K562 (cell line): ENCODE data around the gene BDH2. TPM values are rescaled to one million over a fixed set of nuclear protein-coding genes. Genes with fewer than 3 reads are reported as not detected.

Experiments
- MCM5 ChIP-seq: fragments of 450-650 bp; IDR thresholded peaks from 2 replicates; pipeline ENCODE4 v1.6.1; 2016; ENCODE audit warnings: low read depth
- MTF1 ChIP-seq: fragments of 250-450 bp; sonication (Bioruptor Pico); IDR thresholded peaks from 2 replicates; pipeline ENCODE4 v1.9.0; 2021; ENCODE audit warnings: moderate library complexity, mild to moderate bottlenecking, inconsistent platforms, borderline replicate concordance
- NR2F6 ChIP-seq: fragments of 450-650 bp; formaldehyde crosslinking; IDR thresholded peaks from 2 replicates; pipeline ENCODE4 v1.4.0; 2020; ENCODE audit warnings: mild to moderate bottlenecking
- PML ChIP-seq: IDR thresholded peaks from 2 replicates; pipeline ENCODE4 v1.6.1; 2012; ENCODE audit warnings: low read length, inconsistent platforms
- RBM22 ChIP-seq: fragments of 200-400 bp; formaldehyde crosslinking; IDR thresholded peaks from 2 replicates; pipeline ENCODE4 v1.6.1; 2018; ENCODE audit warnings: low read length, low read depth; ENCODE audit not compliant: poor library complexity, severe bottlenecking
- ZNF133 ChIP-seq: fragments of 250-450 bp; sonication (Bioruptor Pico); IDR thresholded peaks from 2 replicates; pipeline ENCODE4 v1.4.0; 2020; ENCODE audit warnings: mild to moderate bottlenecking
- polyA plus RNA-seq, 8 experiments: library from polyadenylated mRNA; depleted of rRNA in 4 of 8; stranded (reverse) in 5 of 8; unstranded in 3 of 8; fragments of >200 nt; fragmentation: Nextera tagmentation in 2 of 8; fragmentation: Illumina TruSeq in 1 of 8; extraction: Ambion mirVana in 2 of 8; extraction: Trizol in 1 of 8; gene quantifications; 2 replicates each; pipeline versions ENCODE4 v1.2.1 to v1.2.3, GENCODE V29; 2011 to 2014; ENCODE audit warnings: inconsistent platforms in 1 of 8, missing spikeins in 1 of 8
- total RNA-seq, 7 experiments: library from RNA; depleted of rRNA in 6 of 7; stranded (reverse); fragments of >200 nt in 6 of 7; fragmentation: Illumina TruSeq in 2 of 7; extraction: Trizol in 2 of 7; gene quantifications; 2 replicates each; pipeline versions ENCODE4 v1.2.1 to v1.2.3, GENCODE V29; 2011 to 2021; ENCODE audit warnings: low replicate concordance in 1 of 7
- TF ChIP-seq, protein P1 (sequence below), 2 experiments: fragments of 450-650 bp; formaldehyde crosslinking in 1 of 2; IDR thresholded peaks; 2 replicates each; pipeline versions ENCODE4 v1.4.0 to v1.6.1; 2014 to 2020; ENCODE audit warnings: mild to moderate bottlenecking in 2 of 2, borderline replicate concordance in 1 of 2, low read depth in 1 of 2
- TF ChIP-seq, protein P2 (sequence below), 2 experiments: fragments of 250-450 bp in 1 of 2; fragments of 450-650 bp in 1 of 2; sonication (Bioruptor Pico) in 1 of 2; IDR thresholded peaks; 2 replicates each; pipeline versions ENCODE4 v1.6.1 to v1.8.0; 2016 to 2021; ENCODE audit warnings: mild to moderate bottlenecking in 2 of 2, moderate library complexity in 2 of 2, missing compliant biosample characterization in 1 of 2, missing genetic modification characterization in 1 of 2
- TF ChIP-seq, protein P3 (sequence below), 2 experiments: fragments of 450-650 bp in 1 of 2; sonication (generic) in 1 of 2; formaldehyde crosslinking; conservative IDR thresholded peaks; 2 replicates each; pipeline versions ENCODE4 v1.4.0 to v1.8.1; 2020 to 2022; ENCODE audit warnings: mild to moderate bottlenecking in 1 of 2, missing genetic modification reagents in 1 of 2

BDH2 gene
- total and polyA plus RNA-seq, 9 of the 15 experiments (the other 6 are each of a cell fraction or from before 2014, with no cell fraction given) = 4.9 to 17.9 (median 9.1) TPM

DNA sequence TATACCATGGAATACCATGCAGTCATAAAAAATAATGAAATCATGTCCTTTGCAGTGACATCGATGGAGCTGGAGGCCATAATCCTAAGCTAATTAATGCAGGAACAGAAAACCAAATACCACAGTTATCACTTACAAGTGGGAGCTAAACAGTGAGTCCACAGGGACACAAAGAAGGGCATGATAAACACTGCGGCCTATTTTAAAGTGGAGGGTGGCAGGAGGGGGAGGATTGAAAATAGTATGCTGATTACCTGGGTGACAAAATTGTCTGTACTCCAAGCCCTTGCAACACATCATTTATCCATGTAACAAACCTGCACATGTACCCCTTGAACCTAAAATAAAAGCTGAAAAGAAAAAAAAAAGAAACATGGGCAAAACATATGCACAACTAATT lies 63.5 kb downstream of the BDH2 start (continued):
- TF ChIP-seq, protein P1, sequence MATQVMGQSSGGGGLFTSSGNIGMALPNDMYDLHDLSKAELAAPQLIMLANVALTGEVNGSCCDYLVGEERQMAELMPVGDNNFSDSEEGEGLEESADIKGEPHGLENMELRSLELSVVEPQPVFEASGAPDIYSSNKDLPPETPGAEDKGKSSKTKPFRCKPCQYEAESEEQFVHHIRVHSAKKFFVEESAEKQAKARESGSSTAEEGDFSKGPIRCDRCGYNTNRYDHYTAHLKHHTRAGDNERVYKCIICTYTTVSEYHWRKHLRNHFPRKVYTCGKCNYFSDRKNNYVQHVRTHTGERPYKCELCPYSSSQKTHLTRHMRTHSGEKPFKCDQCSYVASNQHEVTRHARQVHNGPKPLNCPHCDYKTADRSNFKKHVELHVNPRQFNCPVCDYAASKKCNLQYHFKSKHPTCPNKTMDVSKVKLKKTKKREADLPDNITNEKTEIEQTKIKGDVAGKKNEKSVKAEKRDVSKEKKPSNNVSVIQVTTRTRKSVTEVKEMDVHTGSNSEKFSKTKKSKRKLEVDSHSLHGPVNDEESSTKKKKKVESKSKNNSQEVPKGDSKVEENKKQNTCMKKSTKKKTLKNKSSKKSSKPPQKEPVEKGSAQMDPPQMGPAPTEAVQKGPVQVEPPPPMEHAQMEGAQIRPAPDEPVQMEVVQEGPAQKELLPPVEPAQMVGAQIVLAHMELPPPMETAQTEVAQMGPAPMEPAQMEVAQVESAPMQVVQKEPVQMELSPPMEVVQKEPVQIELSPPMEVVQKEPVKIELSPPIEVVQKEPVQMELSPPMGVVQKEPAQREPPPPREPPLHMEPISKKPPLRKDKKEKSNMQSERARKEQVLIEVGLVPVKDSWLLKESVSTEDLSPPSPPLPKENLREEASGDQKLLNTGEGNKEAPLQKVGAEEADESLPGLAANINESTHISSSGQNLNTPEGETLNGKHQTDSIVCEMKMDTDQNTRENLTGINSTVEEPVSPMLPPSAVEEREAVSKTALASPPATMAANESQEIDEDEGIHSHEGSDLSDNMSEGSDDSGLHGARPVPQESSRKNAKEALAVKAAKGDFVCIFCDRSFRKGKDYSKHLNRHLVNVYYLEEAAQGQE (IDR thresholded peaks at IDR 0.05; ENCODE audit: borderline replicate concordance) = no peak
- TF ChIP-seq, protein P1 (CRISPR knock-in tag; IDR thresholded peaks at IDR 0.05; ENCODE audit: low read depth) = no peak
- no peak for TF ChIP-seq MTF1 (CRISPR knock-in tag)
- TF ChIP-seq, protein P2, sequence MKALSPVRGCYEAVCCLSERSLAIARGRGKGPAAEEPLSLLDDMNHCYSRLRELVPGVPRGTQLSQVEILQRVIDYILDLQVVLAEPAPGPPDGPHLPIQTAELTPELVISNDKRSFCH (CRISPR knock-in tag; IDR thresholded peaks at IDR 0.05) = no peak
- TF ChIP-seq, protein P2 (tag; IDR thresholded peaks at IDR 0.05) = no peak
- TF ChIP-seq, protein P3, sequence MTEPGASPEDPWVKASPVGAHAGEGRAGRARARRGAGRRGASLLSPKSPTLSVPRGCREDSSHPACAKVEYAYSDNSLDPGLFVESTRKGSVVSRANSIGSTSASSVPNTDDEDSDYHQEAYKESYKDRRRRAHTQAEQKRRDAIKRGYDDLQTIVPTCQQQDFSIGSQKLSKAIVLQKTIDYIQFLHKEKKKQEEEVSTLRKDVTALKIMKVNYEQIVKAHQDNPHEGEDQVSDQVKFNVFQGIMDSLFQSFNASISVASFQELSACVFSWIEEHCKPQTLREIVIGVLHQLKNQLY (CRISPR knock-in tag; conservative IDR thresholded peaks at IDR 0.05) = no peak
- no peak for TF ChIP-seq NR2F6 (CRISPR knock-in tag)
- no peak for TF ChIP-seq RBM22
- TF ChIP-seq PML = no peak
- TF ChIP-seq ZNF133 = no peak
- no peak for TF ChIP-seq MCM5
